Activated T-helper 1 cell treated with Interleukin-2 at 50 U/mL for 16 hours (primary cell): Measurements from ENCODE around the gene CDK11A.
"Not testable (repeated sequence)": the region's sequence is repeated elsewhere in the genome, so short reads cannot be mapped to it uniquely, and the experiment has no call there.

ENCODE experiments used
- DNase-seq: peaks from one replicate; pipeline ENCODE4 v3.0.0-alpha.2; 2020; ENCODE audit warnings: low read depth

CDK11A gene

GRCh38 chr1:1683104-1683905, 40.9 kb downstream of the CDK11A start:
- no peak for DNase-seq

GRCh38 chr1:1680912-1681273, 43.3 kb downstream of the CDK11A start:
- DNase-seq = no peak

- no peak for DNase-seq
Observed at GRCh38 chr1:1680031-1680911, 43.9 kb downstream of the CDK11A start.

GRCh38 chr1:1678581-1679380, 45.4 kb downstream of the CDK11A start:
- no peak for DNase-seq

- DNase-seq = peak; percentile 33
Observed at GRCh38 chr1:1677718-1678580, 46.2 kb downstream of the CDK11A start.

- DNase-seq = not testable (repeated sequence)
Observed at GRCh38 chr1:1676087-1676486, 48.1 kb downstream of the CDK11A start.

- DNase-seq = not testable (repeated sequence)
Observed at GRCh38 chr1:1675218-1675617, 48.9 kb downstream of the CDK11A start.

DNA sequence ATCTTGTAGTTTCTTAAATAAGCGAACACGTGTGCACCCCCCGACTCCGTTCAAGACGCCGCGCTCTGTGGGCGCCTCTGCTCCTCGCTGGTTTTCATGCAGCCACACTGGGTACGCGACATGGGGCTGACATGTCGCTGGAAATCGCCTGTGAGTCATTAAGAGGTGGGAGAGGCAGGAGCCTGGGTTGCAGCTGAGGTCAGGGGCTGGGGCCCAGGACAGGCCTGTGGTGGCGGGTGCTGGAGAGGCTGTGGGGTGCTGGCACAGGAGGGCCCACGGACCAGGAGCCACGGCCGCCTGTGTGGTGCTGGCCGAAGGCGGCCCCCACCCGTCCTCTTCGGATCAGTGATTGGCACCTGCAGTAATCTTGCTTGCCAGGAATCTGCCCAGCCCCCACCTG, 49.4 kb downstream of the CDK11A start:
- not testable (repeated sequence) for DNase-seq

GRCh38 chr1:1672181-1672965, 51.8 kb downstream of the CDK11A start:
- no peak for DNase-seq

GRCh38 chr1:1671365-1672119, 52.6 kb downstream of the CDK11A start:
- no peak for DNase-seq

DNA sequence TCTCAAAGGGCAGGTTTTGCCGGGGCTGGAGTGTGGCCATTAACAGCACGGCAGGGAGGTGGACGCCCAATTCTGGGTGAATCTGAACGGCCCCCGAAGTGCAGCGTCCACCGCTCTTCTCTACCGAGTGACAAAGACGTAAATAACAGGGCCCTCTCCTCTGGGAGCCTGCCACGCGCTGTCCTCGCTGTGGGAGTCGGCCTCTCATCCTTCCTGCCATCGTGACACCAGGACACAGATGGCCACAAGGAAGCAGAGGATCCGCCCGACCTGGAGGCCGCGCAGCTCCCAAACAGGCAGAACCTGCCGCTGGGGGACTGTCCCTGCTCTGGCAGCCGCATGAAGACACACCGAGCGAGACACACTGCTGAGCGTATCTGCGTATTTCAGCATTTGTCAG, 53.3 kb downstream of the CDK11A start:
- DNase-seq = no peak

DNA sequence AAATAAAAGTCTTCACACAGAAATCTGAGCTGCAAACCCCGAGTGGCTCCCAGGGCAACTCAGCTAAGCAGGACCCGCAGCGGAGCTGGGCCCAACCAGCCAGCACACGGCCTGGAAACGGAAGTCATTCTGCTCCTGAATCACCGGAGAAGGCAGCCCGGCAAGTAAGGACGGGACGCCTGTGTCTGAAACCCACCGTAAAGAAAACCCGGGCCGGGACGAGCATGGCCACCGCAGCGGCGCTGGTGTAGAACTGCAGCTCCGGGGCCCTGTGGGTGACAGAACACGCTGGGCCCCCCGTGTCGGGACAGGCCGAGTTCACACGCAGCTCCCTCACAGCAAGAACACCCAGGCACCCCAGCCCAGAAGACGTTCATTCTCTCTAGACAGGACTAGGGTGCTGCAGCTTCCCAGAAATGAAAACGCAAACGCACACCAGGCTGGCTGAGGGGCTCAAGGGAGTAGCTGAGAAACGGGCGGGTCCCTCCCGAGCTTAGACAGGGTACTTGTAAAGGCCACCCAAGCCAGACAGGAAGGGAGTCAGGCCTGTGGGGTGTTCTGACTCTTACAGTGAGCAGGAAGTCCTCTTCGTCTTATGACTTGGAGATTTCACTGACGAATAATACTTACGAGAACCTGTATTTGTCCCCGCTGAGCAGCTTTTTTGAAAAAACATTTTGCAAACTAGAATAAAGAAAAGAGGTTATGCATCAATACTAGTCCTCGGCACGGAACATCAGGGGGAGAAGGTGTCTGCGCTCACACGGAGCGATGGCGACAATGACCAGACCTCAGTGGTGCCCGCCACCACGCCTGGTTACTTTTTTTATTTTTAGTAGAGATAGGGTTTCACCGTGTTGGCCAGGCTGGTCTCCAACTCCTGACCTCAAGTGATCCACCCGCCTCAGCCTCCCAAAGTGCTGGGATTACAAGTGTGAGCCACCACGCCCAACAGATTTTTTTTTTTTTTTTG, 54.4 kb downstream of the CDK11A start:
- no peak for DNase-seq

DNA sequence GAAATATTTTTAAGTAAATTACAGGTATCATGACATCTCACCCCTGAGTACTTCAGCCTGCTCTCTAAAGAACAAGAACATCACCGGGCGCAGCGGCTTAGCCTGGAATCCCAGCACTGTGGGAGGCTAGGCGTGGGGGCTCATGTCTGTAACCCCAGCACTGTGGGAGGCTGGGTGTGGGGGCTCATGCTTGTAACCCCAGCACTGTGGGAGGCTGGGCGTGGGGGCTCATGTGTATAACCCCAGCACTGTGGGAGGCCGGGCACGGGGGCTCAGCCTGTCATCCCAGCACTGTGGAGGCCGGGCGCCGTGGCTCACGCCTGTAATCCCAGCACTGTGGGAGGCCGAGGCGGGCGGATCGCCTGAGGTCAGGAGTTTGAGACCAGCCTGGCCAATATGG, 57.6 kb downstream of the CDK11A start:
- DNase-seq = no peak

- peak; percentile 15 for DNase-seq
Observed at GRCh38 chr1:1665815-1666251, 58.3 kb downstream of the CDK11A start.

- DNase-seq = no peak
Observed at GRCh38 chr1:1664941-1665814, 59.0 kb downstream of the CDK11A start.

- not testable (repeated sequence) for DNase-seq
Observed at GRCh38 chr1:1664318-1664717, 59.8 kb downstream of the CDK11A start.

DNA sequence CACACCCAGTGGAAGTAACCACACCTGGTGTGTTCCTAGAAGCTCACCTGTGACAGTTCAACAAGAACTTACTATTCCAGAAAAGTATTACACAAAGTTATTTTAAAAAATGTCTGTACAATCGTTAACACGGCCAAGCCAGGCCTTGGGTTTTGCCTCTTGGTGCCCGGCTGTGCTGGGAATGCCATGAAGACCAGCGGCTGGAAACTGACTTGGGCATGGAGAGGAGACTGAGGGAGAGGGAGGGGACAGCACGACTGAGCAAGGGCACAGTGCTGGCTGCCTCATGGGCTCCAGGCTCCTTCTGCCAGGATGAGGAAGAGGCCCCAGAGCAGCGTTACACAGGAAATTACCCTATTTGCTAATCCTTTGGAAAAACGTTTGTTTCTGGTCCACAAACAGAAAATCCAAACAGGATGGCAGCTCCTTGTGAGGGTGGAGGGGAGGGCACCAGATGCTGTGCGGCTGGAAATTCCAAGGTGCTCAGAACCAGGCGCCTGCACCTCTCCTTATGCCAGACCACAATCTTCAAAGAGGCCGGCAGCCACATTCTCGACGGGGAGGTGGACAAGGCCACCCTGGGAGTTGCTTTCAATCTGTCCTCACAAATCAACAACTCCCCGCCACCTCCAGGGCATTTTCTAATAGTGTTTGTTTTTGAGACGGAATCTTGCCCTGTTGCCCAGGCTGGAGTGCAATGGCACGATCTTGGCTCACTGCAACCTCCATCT, 61.2 kb downstream of the CDK11A start:
- DNase-seq = not testable (repeated sequence)
